Neural crest cell (in vitro differentiated cells): ENCODE measurements around the gene CSMD2. TPM values are rescaled to one million over a fixed set of nuclear protein-coding genes. Genes with fewer than 3 reads are reported as not detected.
A peak's percentile ranks its signal among the peaks of the same experiment; 100 is the strongest.

Source experiments
- DNase-seq: peaks from one replicate; pipeline ENCODE4 v3.0.0; 2021; ENCODE audit warnings: low read depth, mixed read lengths, low spot score
- H3K27ac Mint-ChIP-seq: one replicate; pipeline ENCODE4 v1.8.0; 2021; ENCODE audit warnings: mild to moderate bottlenecking, mixed read lengths; ENCODE audit not compliant: unreplicated experiment
- H3K27me3 Mint-ChIP-seq: 2 replicates; pipeline ENCODE4 v1.8.0; 2021; ENCODE audit warnings: low read depth, mild to moderate bottlenecking, mixed read lengths
- H3K36me3 Mint-ChIP-seq: 2 replicates; pipeline ENCODE4 v1.8.0; 2021; ENCODE audit warnings: low read depth, mild to moderate bottlenecking, mixed read lengths
- H3K4me1 Mint-ChIP-seq: 2 replicates; pipeline ENCODE4 v1.8.0; 2021; ENCODE audit warnings: mixed read lengths
- H3K4me3 Mint-ChIP-seq: one replicate; pipeline ENCODE4 v1.8.0; 2021; ENCODE audit warnings: mild to moderate bottlenecking, mixed read lengths
- H3K9me3 Mint-ChIP-seq: 2 replicates; pipeline ENCODE4 v1.8.0; 2021; ENCODE audit warnings: mixed read lengths
- total RNA-seq: library from RNA; stranded (reverse); gene quantifications from 2 replicates; pipeline ENCODE4 v1.2.1, GENCODE V29; 2021
- TF ChIP-seq, protein P1 (sequence below): fragments of 200-600 bp; sonication (generic); conservative IDR thresholded peaks from 2 replicates; pipeline ENCODE4 v1.5.0; 2021; ENCODE audit warnings: antibody characterized with exemption, mild to moderate bottlenecking

Gene CSMD2
- total RNA-seq, 1 donor from 2014 or later, result 0.40 TPM

- Mint-ChIP-seq H3K36me3 (no peaks in the 10 kb centered on the region), H3K27ac (no peak overlapping the region), H3K9me3 (no peaks in the 10 kb centered on the region), H3K4me3 (no peak overlapping the region), H3K4me1 (no peaks in the 10 kb centered on the region), H3K27me3 (peaks cover 13% of the 10 kb centered on the region)
- TF ChIP-seq, protein P1, sequence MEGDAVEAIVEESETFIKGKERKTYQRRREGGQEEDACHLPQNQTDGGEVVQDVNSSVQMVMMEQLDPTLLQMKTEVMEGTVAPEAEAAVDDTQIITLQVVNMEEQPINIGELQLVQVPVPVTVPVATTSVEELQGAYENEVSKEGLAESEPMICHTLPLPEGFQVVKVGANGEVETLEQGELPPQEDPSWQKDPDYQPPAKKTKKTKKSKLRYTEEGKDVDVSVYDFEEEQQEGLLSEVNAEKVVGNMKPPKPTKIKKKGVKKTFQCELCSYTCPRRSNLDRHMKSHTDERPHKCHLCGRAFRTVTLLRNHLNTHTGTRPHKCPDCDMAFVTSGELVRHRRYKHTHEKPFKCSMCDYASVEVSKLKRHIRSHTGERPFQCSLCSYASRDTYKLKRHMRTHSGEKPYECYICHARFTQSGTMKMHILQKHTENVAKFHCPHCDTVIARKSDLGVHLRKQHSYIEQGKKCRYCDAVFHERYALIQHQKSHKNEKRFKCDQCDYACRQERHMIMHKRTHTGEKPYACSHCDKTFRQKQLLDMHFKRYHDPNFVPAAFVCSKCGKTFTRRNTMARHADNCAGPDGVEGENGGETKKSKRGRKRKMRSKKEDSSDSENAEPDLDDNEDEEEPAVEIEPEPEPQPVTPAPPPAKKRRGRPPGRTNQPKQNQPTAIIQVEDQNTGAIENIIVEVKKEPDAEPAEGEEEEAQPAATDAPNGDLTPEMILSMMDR, result no peak
- no peak for DNase-seq
Measured at GRCh38 chr1:33622757-33623156, 542.3 kb downstream of the CSMD2 start.

- no peaks in the 10 kb centered on the region for H3K36me3 Mint-ChIP-seq
- H3K9me3 Mint-ChIP-seq, result no peaks in the 10 kb centered on the region
- peaks cover 33% of the 10 kb centered on the region for H3K27me3 Mint-ChIP-seq
- no peak overlapping the region for H3K4me3 Mint-ChIP-seq
- peak overlapping the region; percentile 32 for H3K27ac Mint-ChIP-seq
- DNase-seq, result no peak
- TF ChIP-seq, protein P1, result no peak
- no peaks in the 10 kb centered on the region for H3K4me1 Mint-ChIP-seq
Measured at GRCh38 chr1:33618636-33619035, 546.4 kb downstream of the CSMD2 start.

- no peaks in the 10 kb centered on the region for H3K9me3 Mint-ChIP-seq
- H3K4me1 Mint-ChIP-seq, result no peaks in the 10 kb centered on the region
- peaks cover 41% of the 10 kb centered on the region for H3K27me3 Mint-ChIP-seq
- no peak overlapping the region for H3K4me3 Mint-ChIP-seq
- TF ChIP-seq, protein P1, result no peak
- no peaks in the 10 kb centered on the region for H3K36me3 Mint-ChIP-seq
- DNase-seq, result no peak
- H3K27ac Mint-ChIP-seq, result no peak overlapping the region
Measured at GRCh38 chr1:33617451-33617850, 547.6 kb downstream of the CSMD2 start.

- H3K4me3 Mint-ChIP-seq, result no peak overlapping the region
- H3K27me3 Mint-ChIP-seq, result peaks cover 41% of the 10 kb centered on the region
- TF ChIP-seq, protein P1, result no peak
- H3K27ac Mint-ChIP-seq, result no peak overlapping the region
- no peak for DNase-seq
- H3K36me3 Mint-ChIP-seq, result no peaks in the 10 kb centered on the region
- no peaks in the 10 kb centered on the region for H3K9me3 Mint-ChIP-seq
- H3K4me1 Mint-ChIP-seq, result no peaks in the 10 kb centered on the region
Measured at GRCh38 chr1:33616780-33617179, 548.2 kb downstream of the CSMD2 start.

GRCh38 chr1:33615546-33615945 is 549.5 kb downstream of the CSMD2 start:
- TF ChIP-seq, protein P1, result no peak
- H3K9me3 Mint-ChIP-seq, result no peaks in the 10 kb centered on the region
- H3K27ac Mint-ChIP-seq, result no peak overlapping the region
- H3K27me3 Mint-ChIP-seq, result peaks cover 41% of the 10 kb centered on the region
- no peak overlapping the region for H3K4me3 Mint-ChIP-seq
- H3K36me3 Mint-ChIP-seq, result no peaks in the 10 kb centered on the region
- H3K4me1 Mint-ChIP-seq, result no peaks in the 10 kb centered on the region
- no peak for DNase-seq
